Loucy (cell line): ENCODE results near the gene PTGES2.

Experiments
- EZH2phosphoT487 ChIP-seq: fragments of 200-600 bp; IDR thresholded peaks from 2 replicates; pipeline ENCODE4 v1.6.1; 2018; ENCODE audit warnings: antibody characterized with exemption, mild to moderate bottlenecking, moderate library complexity, borderline replicate concordance
- TF ChIP-seq, protein P1 (sequence below): fragments of 200-600 bp; sonication (generic); conservative IDR thresholded peaks from 2 replicates; pipeline ENCODE4 v1.5.1; 2014; ENCODE audit warnings: mild to moderate bottlenecking, antibody characterized with exemption, low read length

DNA sequence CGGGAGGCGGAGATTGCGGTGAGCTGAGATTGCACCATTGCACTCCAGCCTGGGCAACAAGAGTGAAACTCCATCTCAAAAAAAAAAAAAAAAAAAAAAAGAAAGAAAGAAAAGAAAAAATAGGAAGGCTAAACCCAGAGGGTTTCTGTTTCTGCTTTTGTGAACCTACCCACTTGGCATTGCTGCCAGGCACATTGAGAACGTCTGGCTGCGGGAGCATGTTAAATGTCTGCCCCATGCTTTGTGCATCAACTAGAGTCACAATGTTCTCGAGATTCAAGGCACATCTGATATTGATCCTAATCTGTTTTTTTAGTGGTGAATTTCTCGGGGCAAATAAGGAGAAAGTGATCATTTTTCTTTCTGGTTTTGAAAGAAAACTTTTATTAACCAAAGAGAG lies 56.7 kb downstream of the PTGES2 start:
- TF ChIP-seq, protein P1, sequence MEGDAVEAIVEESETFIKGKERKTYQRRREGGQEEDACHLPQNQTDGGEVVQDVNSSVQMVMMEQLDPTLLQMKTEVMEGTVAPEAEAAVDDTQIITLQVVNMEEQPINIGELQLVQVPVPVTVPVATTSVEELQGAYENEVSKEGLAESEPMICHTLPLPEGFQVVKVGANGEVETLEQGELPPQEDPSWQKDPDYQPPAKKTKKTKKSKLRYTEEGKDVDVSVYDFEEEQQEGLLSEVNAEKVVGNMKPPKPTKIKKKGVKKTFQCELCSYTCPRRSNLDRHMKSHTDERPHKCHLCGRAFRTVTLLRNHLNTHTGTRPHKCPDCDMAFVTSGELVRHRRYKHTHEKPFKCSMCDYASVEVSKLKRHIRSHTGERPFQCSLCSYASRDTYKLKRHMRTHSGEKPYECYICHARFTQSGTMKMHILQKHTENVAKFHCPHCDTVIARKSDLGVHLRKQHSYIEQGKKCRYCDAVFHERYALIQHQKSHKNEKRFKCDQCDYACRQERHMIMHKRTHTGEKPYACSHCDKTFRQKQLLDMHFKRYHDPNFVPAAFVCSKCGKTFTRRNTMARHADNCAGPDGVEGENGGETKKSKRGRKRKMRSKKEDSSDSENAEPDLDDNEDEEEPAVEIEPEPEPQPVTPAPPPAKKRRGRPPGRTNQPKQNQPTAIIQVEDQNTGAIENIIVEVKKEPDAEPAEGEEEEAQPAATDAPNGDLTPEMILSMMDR = no peak
- no peak for TF ChIP-seq EZH2phosphoT487
